ENCODE data around the gene GABARAPL1.

GABARAPL1 gene

GRCh38 chr12:10235761-10236631 is 23.3 kb downstream of the GABARAPL1 start:
- DNase-seq = peak in 1 of 2 donors; percentile 50

- DNase-seq = no peak
Observed at GRCh38 chr12:10236720-10237119, 24.0 kb downstream of the GABARAPL1 start.

GRCh38 chr12:10238526-10238925 is 25.8 kb downstream of the GABARAPL1 start:
- DNase-seq = no peak

GRCh38 chr12:10241290-10241689 is 28.6 kb downstream of the GABARAPL1 start:
- DNase-seq = no peak

- no peak for DNase-seq
Observed at GRCh38 chr12:10241727-10242126, 29.1 kb downstream of the GABARAPL1 start.

GRCh38 chr12:10242539-10242938 is 29.9 kb downstream of the GABARAPL1 start:
- no peak for DNase-seq

- DNase-seq = peak in 1 of 2 donors; percentile 28
Observed at GRCh38 chr12:10243818-10244520, 31.3 kb downstream of the GABARAPL1 start.

GRCh38 chr12:10247436-10248058 is 34.9 kb downstream of the GABARAPL1 start:
- DNase-seq = no peak

- no peak for DNase-seq
Observed at GRCh38 chr12:10249690-10250455, 37.2 kb downstream of the GABARAPL1 start.

GRCh38 chr12:10251669-10252068 is 39.0 kb downstream of the GABARAPL1 start:
- DNase-seq = no peak

GRCh38 chr12:10252201-10252600 is 39.5 kb downstream of the GABARAPL1 start:
- DNase-seq = no peak

GRCh38 chr12:10256064-10256463 is 43.4 kb downstream of the GABARAPL1 start:
- DNase-seq = no peak

- no peak for DNase-seq
Observed at GRCh38 chr12:10260927-10261326, 48.2 kb downstream of the GABARAPL1 start.

- DNase-seq = no peak
Observed at GRCh38 chr12:10268037-10268436, 55.4 kb downstream of the GABARAPL1 start.

- no peak for DNase-seq
Observed at GRCh38 chr12:10272467-10272866, 59.8 kb downstream of the GABARAPL1 start.

Measured in bone marrow (tissue), 2 donors.